Measurements from ENCODE around the gene PCNX2.

DNA sequence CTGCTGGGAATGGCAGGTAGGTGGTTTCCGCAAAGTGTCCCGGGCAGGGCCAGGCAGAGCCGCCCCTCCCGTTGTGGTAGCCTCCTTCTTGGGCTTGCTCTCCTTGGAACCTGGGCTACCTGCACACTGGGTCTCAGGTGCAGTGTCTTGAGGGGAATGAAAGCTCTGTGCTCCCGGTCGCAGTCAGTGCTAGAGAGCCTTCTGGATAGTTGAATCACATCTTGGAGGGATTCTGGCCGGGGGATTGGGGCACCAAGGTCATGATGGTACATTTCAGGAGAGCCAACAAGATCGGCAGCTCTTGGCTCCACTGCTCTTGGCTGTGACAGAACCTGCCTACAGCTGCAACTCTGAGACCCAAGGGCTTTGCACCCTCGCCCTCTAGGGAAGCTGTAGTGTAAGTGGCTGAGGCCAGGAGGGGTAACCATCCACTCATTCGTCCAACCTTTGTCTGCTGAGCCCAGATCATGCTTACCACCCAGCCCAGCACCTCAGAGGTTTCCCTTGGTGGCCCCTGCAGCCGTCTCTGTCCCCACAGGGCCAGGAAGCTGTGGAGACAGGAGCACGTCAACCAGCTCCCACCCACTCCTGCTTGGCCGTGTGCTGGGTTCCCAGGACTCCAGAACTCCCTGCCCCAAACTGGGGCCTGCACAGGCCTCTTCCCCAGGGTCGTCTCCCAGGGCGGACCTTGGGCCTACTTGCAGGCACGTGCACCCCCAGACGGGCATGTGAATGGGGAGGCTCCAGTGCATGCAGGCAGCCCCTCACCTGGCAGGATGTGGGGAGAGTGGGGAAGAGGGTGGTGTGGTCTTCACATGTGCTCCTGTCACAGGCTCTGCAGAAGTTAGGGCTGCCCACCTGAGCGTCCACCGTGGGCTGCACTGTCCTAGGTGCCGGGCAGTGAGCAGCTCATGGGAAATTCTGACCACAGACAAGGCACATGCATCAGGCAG lies 305.1 kb downstream of the PCNX2 start:
- TF ChIP-seq, protein P1, sequence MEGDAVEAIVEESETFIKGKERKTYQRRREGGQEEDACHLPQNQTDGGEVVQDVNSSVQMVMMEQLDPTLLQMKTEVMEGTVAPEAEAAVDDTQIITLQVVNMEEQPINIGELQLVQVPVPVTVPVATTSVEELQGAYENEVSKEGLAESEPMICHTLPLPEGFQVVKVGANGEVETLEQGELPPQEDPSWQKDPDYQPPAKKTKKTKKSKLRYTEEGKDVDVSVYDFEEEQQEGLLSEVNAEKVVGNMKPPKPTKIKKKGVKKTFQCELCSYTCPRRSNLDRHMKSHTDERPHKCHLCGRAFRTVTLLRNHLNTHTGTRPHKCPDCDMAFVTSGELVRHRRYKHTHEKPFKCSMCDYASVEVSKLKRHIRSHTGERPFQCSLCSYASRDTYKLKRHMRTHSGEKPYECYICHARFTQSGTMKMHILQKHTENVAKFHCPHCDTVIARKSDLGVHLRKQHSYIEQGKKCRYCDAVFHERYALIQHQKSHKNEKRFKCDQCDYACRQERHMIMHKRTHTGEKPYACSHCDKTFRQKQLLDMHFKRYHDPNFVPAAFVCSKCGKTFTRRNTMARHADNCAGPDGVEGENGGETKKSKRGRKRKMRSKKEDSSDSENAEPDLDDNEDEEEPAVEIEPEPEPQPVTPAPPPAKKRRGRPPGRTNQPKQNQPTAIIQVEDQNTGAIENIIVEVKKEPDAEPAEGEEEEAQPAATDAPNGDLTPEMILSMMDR (IDR thresholded peaks at IDR 0.05; ENCODE audit: poor library complexity), result no peak
- no peak for TF ChIP-seq EZH2 (IDR thresholded peaks at IDR 0.05; ENCODE audit: borderline replicate concordance)
- TF ChIP-seq EZH2phosphoT487 (IDR thresholded peaks at IDR 0.05; ENCODE audit: low read depth, severe bottlenecking, unreplicated experiment), result no peak

Measured in hepatocyte (in vitro differentiated cells).